HAP-1 (cell line): ENCODE data around the gene PGBD5.

Experiments
- DNase-seq, 2 experiments: peaks; one replicate each; pipeline ENCODE4 v3.0.0-alpha.2; 2016 to 2020; ENCODE audit warnings: low spot score in 2 of 2
- H3K27me3 ChIP-seq: fragments of 250-450 bp; sonication (Bioruptor Pico); 2 replicates; pipeline ENCODE4 v1.5.1; 2020; ENCODE audit warnings: low read depth, mild to moderate bottlenecking, moderate library complexity
- H3K36me3 ChIP-seq: fragments of 250-450 bp; sonication (Bioruptor Pico); replicated peaks from 2 replicates; pipeline ENCODE4 v1.5.1; 2020; ENCODE audit warnings: mild to moderate bottlenecking
- H3K4me1 ChIP-seq: fragments of 250-450 bp; sonication (Bioruptor Pico); 2 replicates; pipeline ENCODE4 v1.5.1; 2020; ENCODE audit warnings: mild to moderate bottlenecking
- H3K4me3 ChIP-seq: fragments of 250-450 bp; sonication (Bioruptor Pico); 2 replicates; pipeline ENCODE4 v1.5.1; 2020; ENCODE audit warnings: mild to moderate bottlenecking, moderate library complexity
- H3K9me3 ChIP-seq: fragments of 250-450 bp; sonication (Bioruptor Pico); 2 replicates; pipeline ENCODE4 v1.5.1; 2020; ENCODE audit warnings: mild to moderate bottlenecking, moderate library complexity
- in situ Hi-C: fragments of 300-500 bp; cut with MboI; formaldehyde crosslinking; loops from 3 replicates; pipeline ENCODE4 v1.14.3; 2020; ENCODE audit warnings: low sequenced_read_pairs, inconsistent platforms, mixed read lengths

PGBD5 gene

DNA sequence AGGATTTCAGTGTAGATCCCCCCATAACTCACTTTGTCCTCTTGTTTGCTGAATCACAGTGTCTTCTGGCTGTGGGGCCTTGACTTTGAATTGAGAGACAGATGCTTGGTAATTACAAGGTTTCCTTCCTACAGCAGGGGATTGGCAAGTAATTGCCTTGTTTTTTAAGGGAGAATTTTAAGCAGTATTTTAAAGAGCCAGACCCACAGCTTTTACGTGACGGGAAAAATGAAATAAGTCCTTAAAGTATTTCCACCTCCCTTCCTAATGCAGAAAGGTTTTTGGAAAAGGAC, 41.0 kb downstream of the PGBD5 start:
- in situ Hi-C loops = no loop called here
- Histone ChIP-seq H3K4me3 (no peak overlapping the region), H3K9me3 (no peaks in the 10 kb centered on the region), H3K27me3 (no peaks in the 10 kb centered on the region), H3K36me3 (no peaks in the 10 kb centered on the region), H3K4me1 (no peaks in the 10 kb centered on the region; the same call in 1 of the 2 replicates)
- no peak for DNase-seq

DNA sequence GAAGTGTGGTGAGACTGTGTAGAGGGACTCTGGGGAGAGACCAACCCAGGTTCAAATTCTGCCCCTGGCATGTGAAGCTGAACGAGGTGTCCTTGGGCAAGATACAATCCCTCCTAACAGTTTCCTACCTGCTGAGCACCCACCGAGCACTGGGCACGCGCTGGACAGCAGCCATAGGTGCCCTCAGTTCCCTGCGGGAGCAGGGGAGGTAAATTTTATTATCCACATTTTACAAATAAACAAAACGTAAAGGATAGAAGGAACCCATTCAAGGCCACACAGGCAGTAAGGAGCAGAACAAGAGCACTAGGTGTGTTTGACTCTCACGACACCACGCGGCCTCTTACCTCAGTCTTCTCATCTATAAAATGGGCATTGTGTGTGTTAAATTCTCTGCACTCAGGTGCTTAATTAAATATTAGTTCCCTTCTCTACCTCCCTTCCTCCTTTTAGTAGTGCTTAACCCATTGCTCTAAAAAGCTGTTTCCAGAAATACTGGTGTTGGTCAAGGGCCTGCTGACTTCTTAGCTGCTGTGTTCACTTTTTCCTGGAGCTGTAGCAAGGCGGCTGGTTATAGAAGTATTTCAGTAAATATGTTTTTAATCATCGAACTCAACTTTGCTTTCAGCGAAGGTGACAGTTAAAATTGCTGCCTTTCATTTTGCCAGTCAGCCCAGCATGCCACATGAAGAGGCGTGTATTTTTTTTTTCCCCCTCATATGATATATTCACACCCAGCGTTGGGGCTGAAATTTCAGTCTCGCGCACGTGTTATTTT, 41.6 kb downstream of the PGBD5 start:
- H3K4me3 ChIP-seq = no peak overlapping the region
- H3K27me3 ChIP-seq = no peaks in the 10 kb centered on the region
- DNase-seq = no peak
- no peaks in the 10 kb centered on the region for H3K36me3 ChIP-seq
- peaks cover 1% of the 10 kb centered on the region; the same call in 1 of the 2 replicates for H3K9me3 ChIP-seq
- no peaks in the 10 kb centered on the region; the same call in 1 of the 2 replicates for H3K4me1 ChIP-seq
- in situ Hi-C loops = no loop called here

DNA sequence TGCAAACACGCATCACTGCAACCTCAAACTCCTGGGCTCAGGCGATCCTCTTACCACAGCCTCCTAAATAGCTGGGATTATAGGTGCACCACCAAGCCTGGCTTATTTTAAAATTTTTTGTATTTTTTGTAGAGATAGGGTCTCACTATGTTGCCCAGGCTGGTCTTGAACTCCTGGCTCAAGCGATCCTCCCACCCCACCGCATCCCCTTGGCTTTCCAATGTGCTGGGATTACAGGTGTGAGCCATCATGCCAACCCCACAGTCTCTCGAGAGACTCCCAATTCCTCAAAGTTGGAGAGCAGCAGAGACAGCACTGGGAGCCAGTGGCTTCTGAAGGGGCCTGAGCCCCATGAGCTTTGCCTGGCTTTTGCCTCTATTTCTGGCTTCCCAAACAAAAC, 42.7 kb downstream of the PGBD5 start:
- Histone ChIP-seq H3K36me3 (no peaks in the 10 kb centered on the region), H3K27me3 (no peaks in the 10 kb centered on the region), H3K9me3 (peaks cover 5% of the 10 kb centered on the region; the same call in 1 of the 2 replicates), H3K4me3 (no peak overlapping the region), H3K4me1 (no peaks in the 10 kb centered on the region; the same call in 1 of the 2 replicates)
- no peak for DNase-seq
- in situ Hi-C loops = no loop called here

DNA sequence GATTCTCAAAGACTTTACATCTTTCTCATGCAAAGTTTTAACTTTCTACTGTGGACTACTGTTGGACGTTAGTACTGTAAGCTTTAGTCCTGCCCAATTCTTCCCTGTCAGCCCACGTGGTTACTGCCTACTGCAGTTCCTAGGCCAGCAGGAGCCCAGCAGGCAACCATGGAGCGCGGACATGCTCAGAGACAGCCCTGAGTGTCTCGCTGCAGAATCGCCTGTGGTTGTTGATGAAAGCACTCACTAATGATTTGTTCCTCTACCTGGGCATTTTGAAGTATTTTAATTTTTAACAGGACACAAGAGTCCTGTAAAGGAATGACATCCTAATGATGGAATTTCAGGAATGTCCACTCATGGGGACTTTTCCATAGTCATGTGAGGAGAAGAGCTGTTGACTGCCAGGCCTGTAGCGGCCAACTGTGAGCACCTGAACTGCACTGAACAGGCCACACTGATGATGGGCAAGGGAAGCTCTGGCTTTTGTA, 44.1 kb downstream of the PGBD5 start:
- H3K4me3 ChIP-seq = no peak overlapping the region
- no peaks in the 10 kb centered on the region; the same call in 1 of the 2 replicates for H3K4me1 ChIP-seq
- H3K36me3 ChIP-seq = no peaks in the 10 kb centered on the region
- H3K9me3 ChIP-seq = peaks cover 5% of the 10 kb centered on the region; the same call in 1 of the 2 replicates
- in situ Hi-C loops = no loop called here
- no peaks in the 10 kb centered on the region for H3K27me3 ChIP-seq
- DNase-seq = peak in 1 of 2 experiments; percentile 21

DNA sequence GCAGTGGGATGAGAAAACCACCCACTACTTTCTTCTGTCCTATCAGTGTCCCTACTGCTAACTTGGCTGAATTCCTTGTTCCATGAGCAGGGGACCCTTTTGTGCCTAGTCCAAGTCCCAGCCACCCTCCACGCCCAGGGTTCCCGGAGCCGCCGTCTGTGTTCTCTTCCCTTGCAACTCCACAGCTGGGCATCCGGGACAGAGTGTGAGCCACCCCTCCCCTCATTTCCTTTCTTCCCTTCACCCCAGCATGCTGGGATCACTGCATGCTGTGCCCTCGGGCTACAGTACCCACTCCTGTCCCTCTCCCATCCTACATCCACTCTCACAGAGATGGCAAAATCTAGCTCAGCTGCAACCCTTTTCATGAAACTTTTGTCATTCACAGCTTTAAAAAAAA, 44.5 kb downstream of the PGBD5 start:
- H3K27me3 ChIP-seq = no peaks in the 10 kb centered on the region

DNA sequence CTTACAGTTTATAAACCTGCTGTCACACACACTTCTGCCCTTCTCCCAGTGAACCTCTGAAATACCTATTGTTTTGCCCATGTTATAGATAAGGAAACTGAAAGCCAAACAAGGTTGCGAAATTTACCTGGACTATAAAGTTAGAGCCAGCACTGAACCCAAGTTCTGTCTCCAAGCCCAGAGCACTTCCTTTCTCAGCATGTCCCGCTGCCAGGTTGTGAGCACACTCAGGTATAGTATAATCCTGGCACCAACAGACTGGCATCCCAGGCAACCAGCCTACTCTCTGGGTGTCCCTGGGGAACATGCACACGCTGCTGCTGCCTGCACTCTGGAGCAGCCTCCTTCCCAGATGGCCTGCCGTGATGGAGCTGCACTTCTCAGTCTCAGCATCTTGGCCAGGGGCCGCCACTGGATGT, 45.1 kb downstream of the PGBD5 start:
- H3K4me3 ChIP-seq = no peak overlapping the region
- no peaks in the 10 kb centered on the region for H3K27me3 ChIP-seq
- no peaks in the 10 kb centered on the region; the same call in 1 of the 2 replicates for H3K4me1 ChIP-seq
- H3K36me3 ChIP-seq = no peaks in the 10 kb centered on the region
- in situ Hi-C loops = no loop called here
- DNase-seq = no peak
- peaks cover 5% of the 10 kb centered on the region; the same call in 1 of the 2 replicates for H3K9me3 ChIP-seq

More for the DNA sequence above, 44.5 kb downstream of the PGBD5 start:
- in situ Hi-C loops = no loop called here
- H3K9me3 ChIP-seq = peaks cover 5% of the 10 kb centered on the region; the same call in 1 of the 2 replicates
- H3K36me3 ChIP-seq = no peaks in the 10 kb centered on the region
- DNase-seq = no peak
- H3K4me3 ChIP-seq = no peak overlapping the region
- H3K4me1 ChIP-seq = no peaks in the 10 kb centered on the region; the same call in 1 of the 2 replicates

DNA sequence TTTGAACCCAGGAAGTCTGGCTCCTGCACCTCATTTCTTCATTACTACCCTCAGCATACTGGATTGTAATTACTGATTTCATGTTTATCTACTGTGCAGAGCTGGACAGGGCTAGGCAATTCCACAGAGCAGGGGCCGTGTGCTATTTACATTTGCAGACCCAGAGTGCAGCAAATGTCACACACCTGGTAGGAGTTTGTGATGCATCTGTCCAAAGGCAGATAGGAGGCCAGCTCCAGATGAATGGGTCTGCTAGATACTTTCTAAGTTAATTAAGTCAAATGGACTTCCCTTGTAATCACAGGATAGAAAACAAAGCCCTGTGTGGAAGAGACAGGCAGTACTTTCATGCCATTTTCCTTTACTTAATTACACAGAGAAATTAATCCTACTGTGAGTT, 46.2 kb downstream of the PGBD5 start:
- peaks cover 5% of the 10 kb centered on the region; the same call in 1 of the 2 replicates for H3K9me3 ChIP-seq
- in situ Hi-C loops = no loop called here

DNA sequence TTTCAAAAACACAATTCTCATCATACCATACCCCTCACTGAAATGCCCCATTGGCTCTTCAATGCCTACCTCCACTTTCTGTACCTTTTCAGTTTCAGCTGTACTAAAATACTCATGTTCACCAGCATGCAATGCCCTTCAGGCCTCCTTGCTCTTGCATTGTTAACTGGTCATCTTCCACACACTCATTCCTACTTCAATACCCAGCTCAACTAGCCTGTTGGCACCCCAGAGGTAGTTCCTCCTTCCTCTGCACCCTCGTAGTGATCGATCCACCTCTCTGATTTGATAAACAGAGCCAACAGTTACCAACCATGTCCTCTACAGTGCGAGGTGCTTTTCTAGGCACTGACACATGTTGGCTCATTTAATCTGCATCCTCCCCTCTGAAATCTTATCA, 46.7 kb downstream of the PGBD5 start:
- DNase-seq = no peak
- in situ Hi-C loops = no loop called here
- H3K4me1 ChIP-seq = no peaks in the 10 kb centered on the region; the same call in 1 of the 2 replicates
- no peak overlapping the region for H3K4me3 ChIP-seq
- H3K9me3 ChIP-seq = peaks cover 5% of the 10 kb centered on the region; the same call in 1 of the 2 replicates
- H3K27me3 ChIP-seq = no peaks in the 10 kb centered on the region
- H3K36me3 ChIP-seq = no peaks in the 10 kb centered on the region

More for the DNA sequence above, 46.2 kb downstream of the PGBD5 start:
- no peak overlapping the region for H3K4me3 ChIP-seq
- no peaks in the 10 kb centered on the region; the same call in 1 of the 2 replicates for H3K4me1 ChIP-seq
- no peaks in the 10 kb centered on the region for H3K27me3 ChIP-seq
- no peaks in the 10 kb centered on the region for H3K36me3 ChIP-seq
- no peak for DNase-seq

DNA sequence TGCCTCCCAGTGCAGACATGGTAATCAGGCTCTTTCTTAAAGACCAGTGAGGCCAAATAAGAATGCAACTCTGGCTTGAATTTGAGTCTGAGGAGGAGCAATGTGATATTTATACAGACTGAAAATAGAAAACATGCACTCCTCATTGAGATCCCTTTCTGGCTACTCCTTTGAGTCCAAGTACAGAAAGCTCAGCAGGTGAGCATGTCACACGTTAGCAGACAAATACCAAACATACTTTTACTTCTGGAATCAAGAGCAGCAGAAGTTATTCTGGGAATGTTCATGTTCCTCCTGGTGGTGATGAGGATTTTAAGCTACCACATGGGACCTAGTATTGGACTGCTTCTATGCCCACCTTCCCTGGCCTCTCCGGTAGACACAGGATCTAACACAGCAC, 48.3 kb downstream of the PGBD5 start:
- no peak overlapping the region for H3K4me3 ChIP-seq
- no peaks in the 10 kb centered on the region for H3K27me3 ChIP-seq
- DNase-seq = no peak
- in situ Hi-C loops = no loop called here
- H3K4me1 ChIP-seq = no peaks in the 10 kb centered on the region; the same call in 1 of the 2 replicates
- H3K36me3 ChIP-seq = no peaks in the 10 kb centered on the region
- peaks cover 5% of the 10 kb centered on the region; the same call in 1 of the 2 replicates for H3K9me3 ChIP-seq

DNA sequence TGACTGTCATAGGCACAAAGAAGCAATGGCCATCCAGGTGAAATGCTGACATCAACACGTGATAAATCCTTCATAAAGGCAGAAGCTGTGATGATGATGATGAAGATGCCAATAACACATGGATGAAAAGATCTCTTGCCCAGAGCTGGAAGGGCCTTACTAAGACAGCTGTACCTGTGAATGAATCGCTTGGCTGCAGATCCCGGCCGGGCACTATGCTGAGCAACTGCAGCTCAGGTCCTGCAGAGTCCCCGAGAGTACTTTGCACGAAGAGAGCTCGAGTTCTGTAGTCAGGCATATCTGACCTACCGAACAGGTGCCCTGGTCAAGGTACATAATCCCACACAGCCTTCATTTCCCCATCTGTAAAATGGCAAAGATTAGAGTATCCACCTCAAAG, 48.8 kb downstream of the PGBD5 start:
- H3K9me3 ChIP-seq = peaks cover 5% of the 10 kb centered on the region; the same call in 1 of the 2 replicates
- H3K36me3 ChIP-seq = no peaks in the 10 kb centered on the region
- in situ Hi-C loops = no loop called here
- no peaks in the 10 kb centered on the region for H3K27me3 ChIP-seq
- no peaks in the 10 kb centered on the region; the same call in 1 of the 2 replicates for H3K4me1 ChIP-seq
- no peak for DNase-seq
- H3K4me3 ChIP-seq = no peak overlapping the region

DNA sequence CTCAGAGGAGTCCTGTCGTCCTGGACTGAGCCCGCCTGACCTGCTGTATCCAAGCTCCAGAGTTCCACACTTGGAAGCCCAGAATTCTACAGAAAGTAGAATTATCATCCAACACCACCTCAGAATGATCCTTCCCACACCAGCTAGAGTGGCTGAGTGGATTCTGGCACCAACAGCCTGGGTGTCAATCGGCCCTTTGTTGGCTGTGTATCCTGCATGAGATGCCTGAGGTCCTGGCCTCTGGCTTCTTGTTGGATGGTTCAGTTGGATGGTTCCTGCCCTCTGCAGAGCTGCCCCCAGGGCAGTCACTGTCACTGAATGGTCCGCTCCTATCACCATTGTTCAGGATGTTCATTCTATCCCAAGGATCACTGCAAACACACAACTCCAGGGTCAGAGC, 49.8 kb downstream of the PGBD5 start:
- in situ Hi-C loops = no loop called here
- Histone ChIP-seq H3K27me3 (no peaks in the 10 kb centered on the region), H3K4me3 (no peak overlapping the region), H3K4me1 (no peaks in the 10 kb centered on the region), H3K9me3 (peaks cover 5% of the 10 kb centered on the region; the same call in 1 of the 2 replicates), H3K36me3 (no peaks in the 10 kb centered on the region)
- DNase-seq = no peak

DNA sequence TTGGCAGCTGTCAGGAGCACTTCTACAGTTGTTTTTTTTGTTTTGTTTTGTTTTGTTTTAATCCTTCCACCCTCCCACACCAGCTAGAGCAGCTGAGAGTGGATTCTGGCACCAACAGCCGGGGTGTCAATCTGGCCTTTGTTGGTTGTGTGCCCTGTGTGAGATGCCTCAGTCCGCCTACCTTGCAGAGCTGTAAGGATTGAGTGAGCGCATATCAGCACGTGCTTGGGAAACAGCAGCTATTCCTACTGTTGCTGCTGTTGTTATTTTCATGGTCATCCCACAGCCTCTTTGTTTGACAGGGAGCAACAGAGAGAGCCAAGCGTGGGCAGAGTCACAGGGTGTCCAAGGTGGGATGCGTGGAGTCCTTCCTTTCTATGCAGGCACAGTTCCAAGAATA, 50.4 kb downstream of the PGBD5 start:
- H3K9me3 ChIP-seq = peaks cover 5% of the 10 kb centered on the region; the same call in 1 of the 2 replicates
- in situ Hi-C loops = no loop called here

DNA sequence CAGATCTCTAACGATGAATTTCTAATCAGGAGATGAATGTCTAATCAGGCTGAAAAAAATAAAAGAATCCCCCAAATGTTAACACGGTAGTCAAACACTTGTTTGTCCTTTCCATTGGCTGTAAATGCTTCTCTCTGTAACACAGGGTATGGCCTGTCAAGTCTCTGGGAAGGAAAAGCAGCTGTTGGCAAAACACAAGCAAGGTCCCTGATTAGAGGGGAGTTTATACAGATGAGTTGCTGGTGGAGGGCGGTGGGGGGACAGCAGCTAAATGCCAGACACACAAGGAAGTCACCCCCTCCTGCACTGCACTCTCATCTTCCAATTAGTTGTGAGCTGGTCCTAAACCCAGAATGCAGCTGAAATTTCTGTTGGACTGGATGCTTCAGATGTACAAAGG, 51.0 kb downstream of the PGBD5 start:
- H3K36me3 ChIP-seq = no peaks in the 10 kb centered on the region
- no peaks in the 10 kb centered on the region for H3K27me3 ChIP-seq
- in situ Hi-C loops = no loop called here
- DNase-seq = no peak
- peaks cover 5% of the 10 kb centered on the region; the same call in 1 of the 2 replicates for H3K9me3 ChIP-seq
- H3K4me1 ChIP-seq = no peaks in the 10 kb centered on the region
- H3K4me3 ChIP-seq = no peak overlapping the region

More for the DNA sequence above, 50.4 kb downstream of the PGBD5 start:
- no peaks in the 10 kb centered on the region for H3K27me3 ChIP-seq
- no peaks in the 10 kb centered on the region for H3K36me3 ChIP-seq
- no peak overlapping the region for H3K4me3 ChIP-seq
- no peak for DNase-seq
- no peaks in the 10 kb centered on the region for H3K4me1 ChIP-seq

DNA sequence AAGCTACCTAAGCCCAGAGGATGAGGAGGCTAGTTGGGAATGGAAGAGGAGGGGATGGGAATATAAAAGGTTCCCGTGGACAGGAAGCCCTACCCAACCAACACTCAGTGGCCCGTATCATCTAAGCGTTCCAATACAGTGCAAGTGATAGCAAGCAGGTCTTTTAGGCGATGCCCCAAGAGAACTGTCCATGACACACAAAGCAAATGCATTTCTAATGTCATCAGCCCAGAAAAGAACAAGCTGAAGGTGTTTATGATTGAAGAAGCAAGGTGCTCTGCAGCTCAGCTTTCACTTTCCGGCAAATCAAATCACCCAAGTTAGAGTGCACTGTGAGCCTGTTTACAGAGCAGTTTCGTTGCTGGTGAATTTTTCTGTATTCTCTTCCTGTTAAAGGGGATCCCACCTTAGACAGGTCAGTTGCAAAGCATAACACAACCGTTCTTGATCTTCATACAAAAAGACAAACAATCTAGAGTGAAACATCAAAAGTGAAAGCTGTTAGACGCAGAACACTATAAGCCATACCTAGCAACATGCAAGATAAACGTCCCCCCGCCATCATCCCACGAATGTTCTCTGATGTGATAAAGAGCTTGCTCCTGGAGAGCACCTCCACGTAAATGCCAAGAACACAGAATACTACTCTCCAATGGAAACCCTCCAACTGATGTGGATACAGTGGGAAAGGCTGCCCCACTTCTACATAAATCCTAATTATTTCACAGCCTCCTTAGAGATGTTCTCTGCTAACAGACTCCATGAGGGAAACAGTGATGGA, 54.0 kb downstream of the PGBD5 start:
- in situ Hi-C loops = no loop called here
- Histone ChIP-seq H3K9me3 (no peaks in the 10 kb centered on the region), H3K27me3 (no peaks in the 10 kb centered on the region), H3K4me3 (no peak overlapping the region), H3K4me1 (no peaks in the 10 kb centered on the region), H3K36me3 (no peaks in the 10 kb centered on the region)
- no peak for DNase-seq
